ENCODE results near the gene NPIPB2. TPM values are rescaled to one million over a fixed set of nuclear protein-coding genes. Genes with fewer than 3 reads are reported as not detected.

Gene NPIPB2
- total RNA-seq, 1 experiment from 2014 or later = 2.4 TPM

DNA sequence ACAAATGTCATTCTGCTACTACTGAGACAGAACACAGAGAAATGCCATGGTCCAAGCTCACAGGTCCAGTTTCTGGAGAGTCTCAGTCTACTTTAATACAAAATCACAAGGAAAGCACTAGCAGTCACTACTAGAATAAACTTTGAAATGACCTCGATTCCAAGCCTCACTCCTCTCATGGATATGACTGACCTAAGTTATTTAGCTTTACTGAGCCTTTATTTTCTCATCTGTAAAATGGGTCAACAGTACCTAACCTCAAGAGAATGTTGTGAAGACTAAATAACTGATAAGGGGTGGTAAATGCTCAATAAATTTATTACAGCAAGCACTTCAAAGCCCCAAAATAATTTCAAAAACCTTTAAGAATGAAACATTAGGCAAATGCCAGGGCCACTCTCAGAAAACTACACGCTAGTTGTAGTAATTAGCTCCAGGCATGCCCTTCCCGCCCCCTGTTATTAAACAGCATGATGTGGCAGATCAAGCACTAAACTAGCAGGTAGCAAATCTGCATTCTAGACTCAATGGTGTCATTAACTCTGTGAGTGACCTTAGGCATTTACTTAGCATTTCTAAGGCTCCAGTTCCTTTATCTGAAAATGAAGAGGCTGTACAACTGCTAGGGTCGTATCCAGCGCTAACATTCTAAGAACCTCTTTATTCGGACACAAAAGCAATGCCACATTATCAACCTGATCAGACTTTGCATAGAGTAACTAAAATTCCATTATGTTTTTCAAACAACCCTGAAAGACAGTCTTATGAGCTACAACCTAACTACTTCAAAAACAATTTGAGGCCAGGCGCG is 34.5 kb downstream of the NPIPB2 start:
- Histone ChIP-seq H3K4me1 (ENCODE audit: insufficient read depth, low read length) (peaks cover 3% of the 10 kb centered on the region; the same call in 1 of the 2 replicates), H3K4me3 (ENCODE audit: low read length) (no peak overlapping the region), H4K20me1 (ENCODE audit: low read length) (peaks cover 67% of the 10 kb centered on the region), H3K36me3 (ENCODE audit: low read depth, low read length) (peaks cover 9% of the 10 kb centered on the region; the same call in 1 of the 2 replicates), H3K9ac (ENCODE audit: low read length) (no peak overlapping the region), H3K27me3 (ENCODE audit: low read length) (no peaks in the 10 kb centered on the region), H3K9me2 (replicated peaks; ENCODE audit: low read length) (no peaks in the 10 kb centered on the region), H3K27ac (ENCODE audit: low read length) (no peak overlapping the region), H3F3A (ENCODE audit: low read length, unreplicated experiment) (no peaks in the 10 kb centered on the region), H3K4me2 (ENCODE audit: low read length) (no peak overlapping the region), H3K79me2 (ENCODE audit: low read length) (peaks cover 98% of the 10 kb centered on the region), H2AFZ (ENCODE audit: low read length) (no peak overlapping the region), H3K9me3 (ENCODE audit: low read length) (no peaks in the 10 kb centered on the region)
- ATAC-seq = no peak
- no peak for TF ChIP-seq EZH2 (IDR thresholded peaks at IDR 0.05; ENCODE audit: low read length, unreplicated experiment)
- TF ChIP-seq, protein P1, sequence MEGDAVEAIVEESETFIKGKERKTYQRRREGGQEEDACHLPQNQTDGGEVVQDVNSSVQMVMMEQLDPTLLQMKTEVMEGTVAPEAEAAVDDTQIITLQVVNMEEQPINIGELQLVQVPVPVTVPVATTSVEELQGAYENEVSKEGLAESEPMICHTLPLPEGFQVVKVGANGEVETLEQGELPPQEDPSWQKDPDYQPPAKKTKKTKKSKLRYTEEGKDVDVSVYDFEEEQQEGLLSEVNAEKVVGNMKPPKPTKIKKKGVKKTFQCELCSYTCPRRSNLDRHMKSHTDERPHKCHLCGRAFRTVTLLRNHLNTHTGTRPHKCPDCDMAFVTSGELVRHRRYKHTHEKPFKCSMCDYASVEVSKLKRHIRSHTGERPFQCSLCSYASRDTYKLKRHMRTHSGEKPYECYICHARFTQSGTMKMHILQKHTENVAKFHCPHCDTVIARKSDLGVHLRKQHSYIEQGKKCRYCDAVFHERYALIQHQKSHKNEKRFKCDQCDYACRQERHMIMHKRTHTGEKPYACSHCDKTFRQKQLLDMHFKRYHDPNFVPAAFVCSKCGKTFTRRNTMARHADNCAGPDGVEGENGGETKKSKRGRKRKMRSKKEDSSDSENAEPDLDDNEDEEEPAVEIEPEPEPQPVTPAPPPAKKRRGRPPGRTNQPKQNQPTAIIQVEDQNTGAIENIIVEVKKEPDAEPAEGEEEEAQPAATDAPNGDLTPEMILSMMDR (conservative IDR thresholded peaks at IDR 0.05; ENCODE audit: low read depth, low read length) = no peak
- TF ChIP-seq EZH2phosphoT487 (IDR thresholded peaks at IDR 0.05; ENCODE audit: borderline replicate concordance, low read length) = no peak
- intact Hi-C loops (cut with micrococcal nuclease) = no loop called here
- POLR2A ChIA-PET (ENCODE audit: unreplicated experiment) = no interaction called here
- no TSS peak for BruUV-seq (replicated peaks)
- DNase-seq = no peak
- CTCF ChIA-PET = no interaction called here

DNA sequence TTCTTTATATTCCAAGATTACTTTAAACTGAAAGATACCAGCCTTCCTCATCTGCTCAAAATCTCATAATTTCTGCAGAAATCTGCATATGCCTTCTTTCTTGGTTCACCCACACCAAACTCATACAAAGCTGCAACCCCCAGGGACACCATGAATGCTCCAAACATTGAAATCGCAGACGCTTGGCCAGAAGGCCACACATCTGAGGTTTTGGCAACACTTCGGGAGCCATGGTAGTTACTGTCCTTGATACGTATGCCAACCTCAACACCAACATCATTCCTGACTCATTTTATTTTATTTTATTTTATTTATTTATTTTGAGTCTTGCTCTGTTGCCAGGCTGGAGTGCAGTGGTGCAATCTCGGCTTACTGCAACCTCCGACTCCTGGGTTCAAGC is 37.9 kb downstream of the NPIPB2 start:
- intact Hi-C loops (cut with micrococcal nuclease) = no loop called here
- Histone ChIP-seq H3K4me1 (ENCODE audit: insufficient read depth, low read length) (no peaks in the 10 kb centered on the region), H3K79me2 (ENCODE audit: low read length) (peaks cover 97% of the 10 kb centered on the region), H3K36me3 (ENCODE audit: low read depth, low read length) (peaks cover 6% of the 10 kb centered on the region; the same call in 1 of the 2 replicates), H3K4me3 (ENCODE audit: low read length) (no peak overlapping the region), H3K9me3 (ENCODE audit: low read length) (no peaks in the 10 kb centered on the region), H3K27me3 (ENCODE audit: low read length) (no peaks in the 10 kb centered on the region), H3K9me2 (replicated peaks; ENCODE audit: low read length) (no peaks in the 10 kb centered on the region), H3K4me2 (ENCODE audit: low read length) (no peak overlapping the region), H3F3A (ENCODE audit: low read length, unreplicated experiment) (no peaks in the 10 kb centered on the region), H4K20me1 (ENCODE audit: low read length) (peaks cover 60% of the 10 kb centered on the region), H3K27ac (ENCODE audit: low read length) (no peak overlapping the region), H2AFZ (ENCODE audit: low read length) (no peak overlapping the region), H3K9ac (ENCODE audit: low read length) (no peak overlapping the region)
- TF ChIP-seq EZH2phosphoT487 (IDR thresholded peaks at IDR 0.05; ENCODE audit: borderline replicate concordance, low read length) = no peak
- no peak for TF ChIP-seq EZH2 (IDR thresholded peaks at IDR 0.05; ENCODE audit: low read length, unreplicated experiment)
- TF ChIP-seq, protein P1 (conservative IDR thresholded peaks at IDR 0.05; ENCODE audit: low read depth, low read length) = no peak
- no TSS peak for BruUV-seq (replicated peaks)
- ATAC-seq (no peak), DNase-seq (no peak)
- CTCF ChIA-PET = no interaction called here
- POLR2A ChIA-PET (ENCODE audit: unreplicated experiment) = no interaction called here

DNA sequence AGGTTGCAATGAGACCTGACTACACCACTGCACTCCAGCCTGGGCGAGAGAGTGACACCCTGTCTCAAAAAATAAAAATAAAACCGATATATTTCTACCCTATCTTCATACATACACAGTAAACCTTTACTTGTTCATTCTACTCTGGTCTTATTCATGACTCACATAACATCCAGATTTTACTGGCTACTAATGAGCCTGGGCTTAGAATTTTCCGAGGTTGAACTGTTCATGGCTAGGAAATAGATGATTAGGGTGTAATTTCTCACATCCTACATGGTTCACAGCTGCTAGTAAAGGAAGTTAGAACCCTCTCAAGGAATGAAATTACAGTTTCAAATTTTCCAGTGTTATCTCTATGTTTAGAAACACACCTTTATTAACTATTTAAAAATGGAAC is 40.8 kb downstream of the NPIPB2 start:
- Histone ChIP-seq H3K79me2 (ENCODE audit: low read length) (peaks cover 99% of the 10 kb centered on the region), H3K9me2 (replicated peaks; ENCODE audit: low read length) (no peaks in the 10 kb centered on the region), H3K9ac (ENCODE audit: low read length) (no peak overlapping the region), H3K4me3 (ENCODE audit: low read length) (no peak overlapping the region), H3F3A (ENCODE audit: low read length, unreplicated experiment) (no peaks in the 10 kb centered on the region), H3K27ac (ENCODE audit: low read length) (no peak overlapping the region), H3K27me3 (ENCODE audit: low read length) (no peaks in the 10 kb centered on the region), H3K9me3 (ENCODE audit: low read length) (no peaks in the 10 kb centered on the region), H4K20me1 (ENCODE audit: low read length) (peaks cover 48% of the 10 kb centered on the region), H3K4me2 (ENCODE audit: low read length) (no peak overlapping the region), H3K36me3 (ENCODE audit: low read depth, low read length) (peaks cover 16% of the 10 kb centered on the region), H3K4me1 (ENCODE audit: insufficient read depth, low read length) (no peaks in the 10 kb centered on the region), H2AFZ (ENCODE audit: low read length) (no peak overlapping the region)
- ATAC-seq = peak; percentile 45; the same call in 1 of the 2 replicates
- TF ChIP-seq, protein P1 (conservative IDR thresholded peaks at IDR 0.05; ENCODE audit: low read depth, low read length) = no peak
- TF ChIP-seq EZH2phosphoT487 (IDR thresholded peaks at IDR 0.05; ENCODE audit: borderline replicate concordance, low read length) (no peak), EZH2 (IDR thresholded peaks at IDR 0.05; ENCODE audit: low read length, unreplicated experiment) (no peak)
- intact Hi-C loops (cut with micrococcal nuclease) = no loop called here
- DNase-seq = no peak
- ChIA-PET POLR2A (ENCODE audit: unreplicated experiment) (no interaction called here), CTCF (no interaction called here)
- no TSS peak for BruUV-seq (replicated peaks)

Data from PC-3 (cell line).